GM12878 (cell line): ENCODE results near the gene POLA1. TPM values are rescaled to one million over a fixed set of nuclear protein-coding genes. Genes with fewer than 3 reads are reported as not detected.

Experiments
- ATAC-seq: fragments of 200-7000 bp; cut with Tn5 transposase; 3 replicates; pipeline ENCODE4 v1.9.1; 2020; ENCODE audit warnings: mild to moderate bottlenecking, moderate library complexity
- BruUV-seq: library from RNA; stranded (reverse); fragments of 400-500 nt; replicated peaks from 2 replicates; lab custom pipeline; 2021; lab: Mats Ljungman, UMichigan
- CTCF ChIA-PET: fragments of 300-600 bp; sonication (Branson Sonifier 250); formaldehyde crosslinking; extraction: SDS; loops from one replicate; lab custom pipeline; 2021; ENCODE audit warnings: inconsistent platforms; lab: Yijun Ruan, JAX
- POLR2A ChIA-PET: fragments of 350-600 bp; formaldehyde crosslinking; extraction: SDS; loops from one replicate; lab custom pipeline; 2021; ENCODE audit warnings: inconsistent platforms; lab: Charles Lee
- RAD21 ChIA-PET: fragments of 300-600 bp; sonication (Branson Sonifier 250); formaldehyde crosslinking; loops from one replicate; lab custom pipeline; 2023; ENCODE audit warnings: antibody characterized with exemption; ENCODE audit not compliant: unreplicated experiment; lab: Charles Lee
- SMC1A ChIA-PET: fragments of 300-600 bp; sonication (Branson Sonifier 250); formaldehyde crosslinking; loops from one replicate; lab custom pipeline; 2023; ENCODE audit not compliant: unreplicated experiment, uncharacterized antibody; lab: Charles Lee
- DNase-seq: peaks from one replicate; pipeline ENCODE4 v3.0.0-alpha.2; 2011; ENCODE audit warnings: low read depth, low spot score
- FAIRE-seq: peaks from 3 replicates; lab custom pipeline; 2011; peaks lifted over from hg19 to GRCh38; lab: Jason Lieb, UNC
- H2AFZ ChIP-seq: 2 replicates; pipeline ENCODE4 v1.6.0; 2011; ENCODE audit warnings: low read depth, low read length, control low read depth; ENCODE audit not compliant: control insufficient read depth
- H3K27ac ChIP-seq: 2 replicates; pipeline ENCODE4 v1.5.1; 2011; ENCODE audit warnings: control low read depth; ENCODE audit not compliant: control insufficient read depth, insufficient read depth
- H3K27me3 ChIP-seq, 2 experiments: replicated peaks in 1 of 2; 2 replicates each; pipeline versions ENCODE4 v1.6.0 to v1.6.1; 2011; ENCODE audit warnings: low read length in 1 of 2; ENCODE audit not compliant: control insufficient read depth in 2 of 2, insufficient read depth in 2 of 2
- H3K36me3 ChIP-seq, 2 experiments: 2 replicates each; pipeline ENCODE4 v1.5.1; 2011; ENCODE audit warnings: low read length in 1 of 2; ENCODE audit not compliant: control insufficient read depth in 2 of 2, insufficient read depth in 2 of 2
- H3K4me1 ChIP-seq: 2 replicates; pipeline ENCODE4 v1.6.1; 2011; ENCODE audit warnings: mild to moderate bottlenecking, low read length, moderate library complexity, mixed read lengths; ENCODE audit not compliant: control insufficient read depth, insufficient read depth
- H3K4me2 ChIP-seq: 2 replicates; pipeline ENCODE4 v1.6.0; 2011; ENCODE audit warnings: control low read depth; ENCODE audit not compliant: control insufficient read depth, insufficient read depth
- H3K4me3 ChIP-seq: fragments of 200-600 bp; sonication (generic); 2 replicates; pipeline ENCODE4 v1.5.1; 2016
- H3K79me2 ChIP-seq: 2 replicates; pipeline ENCODE4 v1.6.0; 2011; ENCODE audit warnings: low read length; ENCODE audit not compliant: control insufficient read depth, insufficient read depth
- H3K9ac ChIP-seq: 2 replicates; pipeline ENCODE4 v1.8.0; 2011; ENCODE audit warnings: low read length, control low read depth, mixed read lengths; ENCODE audit not compliant: control insufficient read depth, insufficient read depth
- H3K9me3 ChIP-seq: replicated peaks from 3 replicates; pipeline ENCODE4 v1.5.1; 2011; ENCODE audit warnings: mild to moderate bottlenecking, low read length; ENCODE audit not compliant: control insufficient read depth, insufficient read depth
- H4K20me1 ChIP-seq: 2 replicates; pipeline ENCODE4 v1.6.0; 2011; ENCODE audit not compliant: control insufficient read depth, insufficient read depth
- DPF2 ChIP-seq: fragments of 450-650 bp; IDR thresholded peaks from 2 replicates; pipeline ENCODE4 v1.6.1; 2017; ENCODE audit warnings: mild to moderate bottlenecking
- EZH2 ChIP-seq: IDR thresholded peaks from 2 replicates; pipeline ENCODE4 v1.6.1; 2012; ENCODE audit warnings: low read depth, mild to moderate bottlenecking, control low read depth, inconsistent platforms, low read length, borderline replicate concordance; ENCODE audit not compliant: control insufficient read depth
- IKZF1 ChIP-seq: fragments of 450-650 bp; conservative IDR thresholded peaks from 2 replicates; pipeline ENCODE4 v1.6.1; 2017; ENCODE audit warnings: antibody characterized with exemption, mild to moderate bottlenecking
- KAT2A ChIP-seq: conservative IDR thresholded peaks from 2 replicates; pipeline ENCODE4 v1.6.1; 2011; ENCODE audit warnings: low read depth, low read length; ENCODE audit not compliant: control insufficient read depth
- NR2F1 ChIP-seq: fragments of 450-650 bp; conservative IDR thresholded peaks from 2 replicates; pipeline ENCODE4 v1.6.1; 2017; ENCODE audit warnings: mild to moderate bottlenecking
- PML ChIP-seq: IDR thresholded peaks from 2 replicates; pipeline ENCODE4 v1.6.1; 2012; ENCODE audit warnings: low read length, inconsistent platforms
- RUNX3 ChIP-seq: IDR thresholded peaks from 2 replicates; pipeline ENCODE4 v1.6.1; 2012; ENCODE audit warnings: low read length, inconsistent platforms
- SUZ12 ChIP-seq: fragments of 200-600 bp; sonication (generic); IDR thresholded peaks from one replicate; pipeline ENCODE4 v1.6.1; 2018; ENCODE audit warnings: antibody characterized with exemption, mild to moderate bottlenecking; ENCODE audit not compliant: unreplicated experiment
- ZNF207 ChIP-seq: fragments of 450-650 bp; IDR thresholded peaks from 2 replicates; pipeline ENCODE4 v1.6.1; 2014; ENCODE audit warnings: antibody characterized with exemption, mild to moderate bottlenecking, borderline replicate concordance
- ZNF384 ChIP-seq: IDR thresholded peaks from 2 replicates; pipeline ENCODE4 v1.6.1; 2012; ENCODE audit warnings: low read depth, mild to moderate bottlenecking, low read length, improper control_type of control experiment, borderline replicate concordance
- WGBS: methylation state at CpG from one replicate; pipeline ENCODE4 v1.1.6; 2016; ENCODE audit warnings: low lambda C conversion rate; ENCODE audit not compliant: insufficient replicate concordance, insufficient coverage; ENCODE audit errors: missing lambda C conversion rate; 5-methylcytosine and 5-hydroxymethylcytosine counted together
- in situ Hi-C: fragments of 300-500 bp; cut with MboI; formaldehyde crosslinking; loops from 9 replicates; pipeline ENCODE4 v1.14.3; 2018; ENCODE audit warnings: mixed read lengths
- intact Hi-C: fragments of 100-400 bp; cut with micrococcal nuclease; formaldehyde crosslinking; loops from one replicate; pipeline ENCODE4 v1.14.2; 2022; ENCODE audit not compliant: unreplicated experiment
- polyA plus RNA-seq, 11 experiments: library from polyadenylated mRNA; depleted of rRNA in 4 of 11; unstranded in 6 of 11; stranded (reverse) in 5 of 11; fragments of >200 nt; fragmentation: Nextera tagmentation in 4 of 11; fragmentation: Illumina TruSeq in 1 of 11; extraction: Ambion mirVana in 4 of 11; extraction: Trizol in 1 of 11; gene quantifications; 1 replicate in 1 of 11; 2 replicates in 10 of 11; pipeline versions ENCODE4 v1.2.1 to v1.2.3, GENCODE V29; 2011 to 2016; ENCODE audit warnings: inconsistent platforms in 2 of 11, missing spikeins in 2 of 11, low read depth in 1 of 11
- total RNA-seq, 4 experiments: library from RNA; depleted of rRNA in 3 of 4; stranded (reverse); fragments of >200 nt in 3 of 4; fragmentation: Illumina TruSeq in 1 of 4; extraction: Trizol in 1 of 4; gene quantifications; 2 replicates each; pipeline versions ENCODE4 v1.2.1 to v1.2.3, GENCODE V29; 2013 to 2021
- TF ChIP-seq, protein P1 (sequence below): fragments of 450-650 bp; formaldehyde crosslinking; IDR thresholded peaks from 2 replicates; pipeline ENCODE4 v1.4.0; 2022; ENCODE audit warnings: mild to moderate bottlenecking, moderate library complexity
- TF ChIP-seq, protein P2 (sequence below): IDR thresholded peaks from 2 replicates; pipeline ENCODE4 v1.6.1; 2011; ENCODE audit warnings: borderline replicate concordance, low read depth, mild to moderate bottlenecking, moderate library complexity, low read length; ENCODE audit not compliant: insufficient read depth, poor library complexity, severe bottlenecking

POLA1 gene
- total and polyA plus RNA-seq, 10 of the 15 experiments (the other 5 are each of a cell fraction or from before 2014, with no cell fraction given) = 6.5 to 34.7 (median 24.8) TPM

DNA sequence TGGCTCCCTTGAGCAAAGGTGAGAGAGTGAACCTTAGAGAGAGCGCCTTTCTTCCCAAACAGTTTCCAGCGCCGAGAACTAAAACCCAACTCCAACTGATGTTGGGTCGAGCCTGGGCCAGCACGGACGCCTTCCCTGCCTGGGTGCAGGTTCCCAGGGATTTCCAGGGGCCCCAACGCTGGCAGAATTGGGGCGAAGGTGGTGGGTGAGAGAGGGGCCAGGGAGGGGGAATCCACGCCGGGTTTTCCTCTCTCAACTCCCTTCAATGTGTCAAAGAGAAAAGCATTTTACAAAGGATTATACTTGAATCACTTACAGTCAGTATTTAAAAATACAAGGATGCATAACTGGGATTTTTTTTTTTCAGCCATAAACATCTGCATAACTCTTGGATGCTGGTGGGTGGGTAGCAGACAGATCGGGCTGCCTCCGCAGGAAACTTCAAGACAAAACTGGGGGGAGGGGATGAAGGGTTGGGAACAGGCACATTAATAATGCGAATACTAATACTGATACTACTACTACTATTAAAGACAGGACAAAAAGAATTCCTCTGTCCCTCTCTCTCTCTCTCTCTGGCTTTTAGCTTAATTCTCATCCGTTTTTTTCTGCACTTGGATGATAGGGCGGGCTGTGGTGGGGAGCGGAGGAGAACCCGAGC lies 323.4 kb downstream of the POLA1 start:
- in situ Hi-C loops = no loop called here
- H3K4me1 ChIP-seq = no peaks in the 10 kb centered on the region
- no peaks in the 10 kb centered on the region for H4K20me1 ChIP-seq
- ChIA-PET RAD21 (no interaction called here), SMC1A (no interaction called here), POLR2A (no interaction called here), CTCF (no interaction called here)
- H3K9ac ChIP-seq = no peak overlapping the region
- H3K9me3 ChIP-seq = no peaks in the 10 kb centered on the region; the same call in 2 of the 3 replicates
- H3K4me3 ChIP-seq = no peak overlapping the region
- DNase-seq = no peak
- peak; percentile 32 for TF ChIP-seq SUZ12
- 0 out of 2 replicates have a peak, but pooled peaks have one; percentile 71 for TF ChIP-seq EZH2
- no peak for TF ChIP-seq PML
- WGBS = 36% methylated on average over 17 of the region's 17 CpGs
- no peaks in the 10 kb centered on the region for H3K79me2 ChIP-seq
- H2AFZ ChIP-seq = no peak overlapping the region
- intact Hi-C loops = no loop called here
- BruUV-seq = no TSS peak
- H3K27ac ChIP-seq = no peak overlapping the region
- FAIRE-seq = no peak
- no peaks in the 10 kb centered on the region for H3K36me3 ChIP-seq
- no peak for ATAC-seq
- peaks cover 3 to 13% of the 10 kb centered on the region in 2 experiments for H3K27me3 ChIP-seq
- peak overlapping the region; percentile 18; the same call in 1 of the 2 replicates for H3K4me2 ChIP-seq

DNA sequence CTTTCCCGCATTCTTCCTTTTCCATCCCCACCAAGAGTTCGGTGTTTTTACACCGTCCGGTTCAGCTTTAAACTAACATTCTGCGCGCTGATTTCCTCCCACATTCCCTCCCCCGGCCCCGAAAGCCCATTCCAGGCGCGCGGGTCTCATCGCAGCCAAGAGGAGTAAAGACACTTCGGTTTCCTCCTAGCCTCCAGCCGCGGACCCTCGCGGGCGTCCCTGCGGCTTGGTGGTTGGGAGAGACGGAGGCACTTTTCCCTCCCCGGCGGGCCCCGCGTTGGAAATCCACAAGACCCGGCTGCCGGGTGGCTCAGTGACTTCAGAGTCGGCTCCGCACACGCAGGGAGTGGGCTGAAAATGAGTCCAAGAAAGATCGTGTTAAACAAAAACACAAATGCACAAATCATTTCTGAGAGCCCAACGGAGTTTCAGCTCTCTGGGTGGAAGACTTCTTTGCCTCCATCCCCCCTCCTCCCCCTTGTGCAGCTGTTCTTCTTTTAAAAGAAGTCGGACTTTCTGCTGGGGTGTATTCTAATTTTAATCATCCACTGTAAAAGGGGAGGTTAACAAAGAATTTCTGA lies 324.0 kb downstream of the POLA1 start:
- FAIRE-seq = no peak
- TF ChIP-seq ZNF207 (no peak), IKZF1 (no peak), DPF2 (no peak), RUNX3 (no peak), ZNF384 (no peak), KAT2A (no peak), NR2F1 (no peak)
- TF ChIP-seq, protein P1, sequence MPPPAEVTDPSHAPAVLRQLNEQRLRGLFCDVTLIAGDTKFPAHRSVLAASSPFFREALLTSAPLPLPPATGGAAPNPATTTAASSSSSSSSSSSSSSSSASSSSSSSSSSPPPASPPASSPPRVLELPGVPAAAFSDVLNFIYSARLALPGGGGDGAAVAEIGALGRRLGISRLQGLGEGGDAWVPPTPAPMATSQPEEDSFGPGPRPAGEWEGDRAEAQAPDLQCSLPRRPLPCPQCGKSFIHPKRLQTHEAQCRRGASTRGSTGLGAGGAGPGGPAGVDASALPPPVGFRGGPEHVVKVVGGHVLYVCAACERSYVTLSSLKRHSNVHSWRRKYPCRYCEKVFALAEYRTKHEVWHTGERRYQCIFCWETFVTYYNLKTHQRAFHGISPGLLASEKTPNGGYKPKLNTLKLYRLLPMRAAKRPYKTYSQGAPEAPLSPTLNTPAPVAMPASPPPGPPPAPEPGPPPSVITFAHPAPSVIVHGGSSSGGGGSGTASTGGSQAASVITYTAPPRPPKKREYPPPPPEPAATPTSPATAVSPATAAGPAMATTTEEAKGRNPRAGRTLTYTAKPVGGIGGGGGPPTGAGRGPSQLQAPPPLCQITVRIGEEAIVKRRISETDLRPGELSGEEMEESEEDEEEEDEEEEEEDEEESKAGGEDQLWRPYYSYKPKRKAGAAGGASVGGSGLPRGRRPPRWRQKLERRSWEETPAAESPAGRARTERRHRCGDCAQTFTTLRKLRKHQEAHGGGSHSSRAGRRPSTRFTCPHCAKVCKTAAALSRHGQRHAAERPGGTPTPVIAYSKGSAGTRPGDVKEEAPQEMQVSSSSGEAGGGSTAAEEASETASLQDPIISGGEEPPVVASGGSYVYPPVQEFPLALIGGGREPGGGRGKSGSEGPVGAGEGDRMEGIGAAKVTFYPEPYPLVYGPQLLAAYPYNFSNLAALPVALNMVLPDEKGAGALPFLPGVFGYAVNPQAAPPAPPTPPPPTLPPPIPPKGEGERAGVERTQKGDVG = no peak
- TF ChIP-seq, protein P2, sequence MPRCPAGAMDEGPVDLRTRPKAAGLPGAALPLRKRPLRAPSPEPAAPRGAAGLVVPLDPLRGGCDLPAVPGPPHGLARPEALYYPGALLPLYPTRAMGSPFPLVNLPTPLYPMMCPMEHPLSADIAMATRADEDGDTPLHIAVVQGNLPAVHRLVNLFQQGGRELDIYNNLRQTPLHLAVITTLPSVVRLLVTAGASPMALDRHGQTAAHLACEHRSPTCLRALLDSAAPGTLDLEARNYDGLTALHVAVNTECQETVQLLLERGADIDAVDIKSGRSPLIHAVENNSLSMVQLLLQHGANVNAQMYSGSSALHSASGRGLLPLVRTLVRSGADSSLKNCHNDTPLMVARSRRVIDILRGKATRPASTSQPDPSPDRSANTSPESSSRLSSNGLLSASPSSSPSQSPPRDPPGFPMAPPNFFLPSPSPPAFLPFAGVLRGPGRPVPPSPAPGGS = no peak

More for the DNA sequence above, 324.0 kb downstream of the POLA1 start:
- Histone ChIP-seq H3K4me3 (no peak overlapping the region), H3K79me2 (no peaks in the 10 kb centered on the region), H3K9ac (no peak overlapping the region), H3K36me3 (no peaks in the 10 kb centered on the region), H3K9me3 (no peaks in the 10 kb centered on the region; the same call in 2 of the 3 replicates), H4K20me1 (no peaks in the 10 kb centered on the region), H3K4me1 (no peaks in the 10 kb centered on the region), H2AFZ (no peak overlapping the region), H3K27ac (no peak overlapping the region), H3K4me2 (peak overlapping the region; percentile 18; the same call in 1 of the 2 replicates), H3K27me3 (peaks cover 3 to 15% of the 10 kb centered on the region in 2 experiments)
- ChIA-PET POLR2A (no interaction called here), SMC1A (interaction anchor here (0.6 to 1.3 kb wide), 2 partner anchors 8 to 212 kb away, joined by 3 read pairs; no protein-coding TSS in a partner anchor), CTCF (no interaction called here), RAD21 (no interaction called here)
- intact Hi-C loops (no loop called here), in situ Hi-C loops (no loop called here)
- no TSS peak for BruUV-seq
- DNase-seq (no peak), ATAC-seq (no peak)
- WGBS = 50% methylated on average over 31 of the region's 32 CpGs
